Caco-2 (cell line): ENCODE results near the gene SEC31A. TPM values are rescaled to one million over a fixed set of nuclear protein-coding genes. Genes with fewer than 3 reads are reported as not detected.

ENCODE experiments used
- BruUV-seq: library from RNA; stranded (reverse); fragments of 400-500 nt; replicated peaks from 2 replicates; lab custom pipeline; 2021; lab: Mats Ljungman, UMichigan
- CTCF ChIA-PET: fragments of 300-600 bp; sonication (Branson Sonifier 250); formaldehyde crosslinking; loops from one replicate; lab custom pipeline; 2022; ENCODE audit warnings: antibody characterized with exemption; lab: Charles Lee
- POLR2A ChIA-PET: fragments of 300-600 bp; sonication (Branson Sonifier 250); formaldehyde crosslinking; loops from one replicate; lab custom pipeline; 2022; ENCODE audit warnings: antibody characterized with exemption; lab: Charles Lee
- DNase-seq, 2 experiments: peaks; one replicate each; pipeline versions ENCODE4 v3.0.0 to v3.0.0-alpha.2; 2020 to 2022
- H3K27me3 ChIP-seq: replicated peaks from 2 replicates; pipeline ENCODE4 v1.6.0; 2011; ENCODE audit warnings: low read length; ENCODE audit not compliant: control insufficient read depth, insufficient read depth
- H3K36me3 ChIP-seq: 2 replicates; pipeline ENCODE4 v1.5.1; 2011; ENCODE audit warnings: low read length; ENCODE audit not compliant: control insufficient read depth, insufficient read depth
- H3K4me1 ChIP-seq: fragments of 250-450 bp; sonication (Bioruptor Pico); 2 replicates; pipeline ENCODE4 v1.5.1; 2020; ENCODE audit warnings: mild to moderate bottlenecking
- H3K4me3 ChIP-seq: 2 replicates; pipeline ENCODE4 v1.5.1; 2011; ENCODE audit warnings: low read depth, mild to moderate bottlenecking, control low read depth, low read length
- H3K9me3 ChIP-seq: fragments of 250-450 bp; sonication (Bioruptor Pico); 2 replicates; pipeline ENCODE4 v1.5.1; 2020; ENCODE audit warnings: mild to moderate bottlenecking, moderate library complexity
- H3K27ac Mint-ChIP-seq: one replicate; pipeline ENCODE4 v1.8.0; 2022; ENCODE audit warnings: mixed read lengths; ENCODE audit not compliant: unreplicated experiment
- H3K27me3 Mint-ChIP-seq: one replicate; pipeline ENCODE4 v1.8.0; 2022; ENCODE audit warnings: mixed read lengths; ENCODE audit not compliant: insufficient read depth, unreplicated experiment
- H3K36me3 Mint-ChIP-seq: one replicate; pipeline ENCODE4 v1.8.0; 2022; ENCODE audit warnings: mild to moderate bottlenecking, mixed read lengths; ENCODE audit not compliant: insufficient read depth, unreplicated experiment
- H3K4me1 Mint-ChIP-seq: one replicate; pipeline ENCODE4 v1.8.0; 2022; ENCODE audit warnings: low read depth, mixed read lengths; ENCODE audit not compliant: unreplicated experiment
- H3K4me3 Mint-ChIP-seq: one replicate; pipeline ENCODE4 v1.8.0; 2022; ENCODE audit warnings: mild to moderate bottlenecking, moderate library complexity, mixed read lengths; ENCODE audit not compliant: unreplicated experiment
- H3K9me3 Mint-ChIP-seq: one replicate; pipeline ENCODE4 v1.8.0; 2022; ENCODE audit warnings: mixed read lengths; ENCODE audit not compliant: unreplicated experiment
- intact Hi-C: fragments of 100-400 bp; cut with micrococcal nuclease; formaldehyde crosslinking; loops from one replicate; pipeline ENCODE4 v1.10.0; 2022; ENCODE audit not compliant: unreplicated experiment
- total RNA-seq: library from RNA; stranded (reverse); gene quantifications from 2 replicates; pipeline ENCODE4 v1.2.3, GENCODE V29; 2022
- TF ChIP-seq, protein P1 (sequence below), 2 experiments: fragments of 200-600 bp in 1 of 2; IDR thresholded peaks; 1 replicate in 1 of 2; 2 replicates in 1 of 2; pipeline versions ENCODE4 v1.5.1 to v1.8.0; 2011 to 2022; ENCODE audit warnings: antibody characterized with exemption in 1 of 2, control low read depth in 1 of 2, inconsistent platforms in 1 of 2, low read depth in 1 of 2, low read length in 1 of 2, mild to moderate bottlenecking in 1 of 2, moderate library complexity in 1 of 2; ENCODE audit not compliant: insufficient read depth in 1 of 2, severe bottlenecking in 1 of 2, unreplicated experiment in 1 of 2

The SEC31A gene
- total RNA-seq, 1 experiment from 2014 or later = 175 TPM

DNA sequence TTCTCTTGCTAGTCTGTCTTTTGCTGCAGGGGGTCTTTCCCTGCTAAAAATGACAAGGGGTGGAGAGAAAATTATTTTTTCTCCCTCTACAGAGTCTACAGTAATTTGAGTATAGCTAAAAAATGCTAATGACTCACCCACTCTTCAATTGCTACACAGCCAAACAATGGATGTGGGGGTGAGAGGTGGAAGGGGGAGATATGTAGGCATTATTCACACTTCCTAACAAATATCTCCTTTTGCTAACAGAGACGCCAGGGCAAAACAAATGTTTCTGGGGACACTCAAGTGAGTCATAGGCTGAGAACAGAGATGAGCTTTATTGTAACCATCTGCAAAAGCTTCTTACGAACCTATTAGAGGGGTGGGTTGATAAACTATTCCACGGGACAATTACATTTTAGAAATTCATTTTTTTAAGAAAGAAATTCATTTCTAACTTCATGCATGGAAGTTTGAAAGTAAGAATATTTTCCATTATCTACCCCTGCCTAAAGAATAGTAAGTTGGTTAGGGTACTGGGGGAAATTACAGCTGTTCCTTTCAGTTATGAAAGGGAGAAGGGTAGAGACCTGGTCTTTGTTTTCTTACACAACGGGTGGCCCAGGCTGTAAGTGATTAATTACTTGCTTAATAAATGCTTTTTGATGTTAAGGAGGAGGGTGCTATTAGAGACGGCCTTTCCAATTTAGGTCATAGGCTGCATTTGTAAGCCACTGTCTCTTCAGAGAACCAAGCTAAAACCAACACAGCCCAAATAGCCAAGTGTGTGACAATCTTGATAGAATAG, 105.1 kb downstream of the SEC31A start:
- BruUV-seq = no TSS peak
- Mint-ChIP-seq H3K4me3 (no peak overlapping the region), H3K27ac (no peak overlapping the region), H3K27me3 (no peaks in the 10 kb centered on the region), H3K4me1 (peaks cover 20% of the 10 kb centered on the region), H3K9me3 (no peaks in the 10 kb centered on the region), H3K36me3 (no peaks in the 10 kb centered on the region)
- TF ChIP-seq, protein P1, sequence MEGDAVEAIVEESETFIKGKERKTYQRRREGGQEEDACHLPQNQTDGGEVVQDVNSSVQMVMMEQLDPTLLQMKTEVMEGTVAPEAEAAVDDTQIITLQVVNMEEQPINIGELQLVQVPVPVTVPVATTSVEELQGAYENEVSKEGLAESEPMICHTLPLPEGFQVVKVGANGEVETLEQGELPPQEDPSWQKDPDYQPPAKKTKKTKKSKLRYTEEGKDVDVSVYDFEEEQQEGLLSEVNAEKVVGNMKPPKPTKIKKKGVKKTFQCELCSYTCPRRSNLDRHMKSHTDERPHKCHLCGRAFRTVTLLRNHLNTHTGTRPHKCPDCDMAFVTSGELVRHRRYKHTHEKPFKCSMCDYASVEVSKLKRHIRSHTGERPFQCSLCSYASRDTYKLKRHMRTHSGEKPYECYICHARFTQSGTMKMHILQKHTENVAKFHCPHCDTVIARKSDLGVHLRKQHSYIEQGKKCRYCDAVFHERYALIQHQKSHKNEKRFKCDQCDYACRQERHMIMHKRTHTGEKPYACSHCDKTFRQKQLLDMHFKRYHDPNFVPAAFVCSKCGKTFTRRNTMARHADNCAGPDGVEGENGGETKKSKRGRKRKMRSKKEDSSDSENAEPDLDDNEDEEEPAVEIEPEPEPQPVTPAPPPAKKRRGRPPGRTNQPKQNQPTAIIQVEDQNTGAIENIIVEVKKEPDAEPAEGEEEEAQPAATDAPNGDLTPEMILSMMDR (IDR thresholded peaks at IDR 0.05; ENCODE audit: insufficient read depth in 1 of 2, low read depth in 1 of 2, low read length in 1 of 2, severe bottlenecking in 1 of 2, unreplicated experiment in 1 of 2) = no peak
- Histone ChIP-seq H3K4me1 (peaks cover 19% of the 10 kb centered on the region), H3K9me3 (no peaks in the 10 kb centered on the region), H3K36me3 (no peaks in the 10 kb centered on the region), H3K27me3 (no peaks in the 10 kb centered on the region), H3K4me3 (no peak overlapping the region)
- ChIA-PET POLR2A (interaction anchor here (0.6 kb wide), 1 partner anchor 11 kb away, joined by 3 read pairs; no protein-coding TSS in a partner anchor), CTCF (no interaction called here)
- no peak for DNase-seq
- intact Hi-C loops = no loop called here

DNA sequence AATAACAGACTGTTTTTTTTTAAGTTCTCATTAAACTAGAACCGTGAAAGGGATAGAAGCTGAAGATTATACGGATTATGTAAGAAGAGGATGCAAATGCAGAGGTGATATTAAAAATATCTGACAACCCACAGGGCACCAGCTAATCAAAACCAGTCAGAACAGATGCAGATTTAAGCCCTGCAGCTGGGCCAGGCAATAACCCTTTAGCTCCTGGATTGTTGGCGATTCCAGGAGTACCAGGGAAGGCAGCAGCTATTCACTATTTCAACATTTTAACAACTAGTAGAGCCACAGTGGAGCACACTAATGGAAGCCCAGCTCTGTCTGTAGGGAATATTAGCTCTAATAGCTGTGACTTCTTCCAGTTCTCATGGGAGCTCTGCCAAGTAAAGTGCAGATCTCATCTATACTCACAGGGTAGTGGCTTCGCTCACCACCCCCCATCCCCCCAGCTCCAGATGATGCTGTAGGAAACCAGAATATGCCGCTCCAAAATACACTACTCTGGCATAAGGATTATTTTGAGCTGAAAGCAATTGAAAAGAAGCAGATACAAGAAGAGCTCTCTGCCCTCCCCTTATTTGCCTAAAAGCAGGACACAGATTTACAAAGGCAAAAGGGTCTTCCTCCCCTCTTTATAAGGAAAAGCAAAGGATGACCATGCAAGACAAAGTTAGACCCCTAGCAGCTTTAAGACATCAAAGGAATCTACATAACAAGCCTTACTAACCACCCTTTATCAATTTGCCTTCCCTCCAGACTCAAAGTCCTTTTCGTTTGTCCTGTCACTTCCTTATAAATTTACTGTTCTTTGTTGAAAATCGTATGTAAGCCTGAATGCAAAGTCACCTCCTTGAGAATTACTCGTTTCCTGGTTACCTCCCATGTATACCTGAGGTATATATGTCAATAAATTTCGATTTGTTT, 106.0 kb downstream of the SEC31A start:
- BruUV-seq = no TSS peak
- no peak overlapping the region for H3K4me3 Mint-ChIP-seq
- H3K36me3 Mint-ChIP-seq = no peaks in the 10 kb centered on the region
- Histone ChIP-seq H3K27me3 (no peaks in the 10 kb centered on the region), H3K4me3 (no peak overlapping the region), H3K9me3 (no peaks in the 10 kb centered on the region), H3K4me1 (peaks cover 23% of the 10 kb centered on the region), H3K36me3 (no peaks in the 10 kb centered on the region)
- intact Hi-C loops = no loop called here
- no peaks in the 10 kb centered on the region for H3K9me3 Mint-ChIP-seq
- TF ChIP-seq, protein P1 (IDR thresholded peaks at IDR 0.05; ENCODE audit: insufficient read depth in 1 of 2, low read depth in 1 of 2, low read length in 1 of 2, severe bottlenecking in 1 of 2, unreplicated experiment in 1 of 2) = no peak
- H3K4me1 Mint-ChIP-seq = peaks cover 20% of the 10 kb centered on the region
- ChIA-PET POLR2A (interaction anchor here (0.6 kb wide), 1 partner anchor 12 kb away, joined by 3 read pairs; no protein-coding TSS in a partner anchor), CTCF (interaction anchor here (0.9 kb wide), 1 partner anchor 63 kb away, joined by 3 read pairs; no protein-coding TSS in a partner anchor)
- H3K27ac Mint-ChIP-seq = no peak overlapping the region
- DNase-seq = no peak
- no peaks in the 10 kb centered on the region for H3K27me3 Mint-ChIP-seq
